Renal pelvis (tissue), 4 donors: ENCODE results near the gene ASTN2. TPM values are rescaled to one million over a fixed set of nuclear protein-coding genes. Genes with fewer than 3 reads are reported as not detected.
A peak's percentile ranks its signal among the peaks of the same experiment; 100 is the strongest.
"Not testable (repeated sequence)": the region's sequence is repeated elsewhere in the genome, so short reads cannot be mapped to it uniquely, and the experiment has no call there.

Source experiments
- DNase-seq: peaks from one replicate; pipeline ENCODE4 v3.0.0-alpha.2; 2013
- polyA plus RNA-seq, 3 donors: library from polyadenylated mRNA; unstranded; fragments of 120-200 nt; gene quantifications; one replicate each; pipeline ENCODE4 v1.2.1, GENCODE V29; 2013; ENCODE audit not compliant: insufficient read length in 3 of 3

The ASTN2 gene
- polyA plus RNA-seq, 3 donors: 14.8 to 16.2 (median 15.9) TPM

DNA sequence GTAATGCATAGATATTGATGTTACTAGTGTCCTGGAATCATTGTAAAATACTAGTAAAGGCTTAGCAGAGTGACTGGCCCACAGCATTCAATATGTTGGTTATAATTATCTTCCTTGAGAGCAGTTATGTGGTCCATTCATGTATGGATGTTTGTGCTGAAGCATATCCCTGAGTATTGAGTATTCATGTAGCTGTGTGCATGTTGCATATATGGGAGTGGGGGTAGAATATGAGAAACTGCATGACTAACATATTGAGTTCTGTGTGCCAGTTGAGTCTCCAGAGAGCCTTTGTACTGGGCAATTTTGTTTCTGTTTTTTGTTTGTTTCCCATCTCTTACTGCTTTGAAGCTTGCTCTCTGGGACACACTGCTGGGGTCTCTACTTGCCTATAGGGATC is 950.4 kb downstream of the ASTN2 start:
- no peak for DNase-seq

DNA sequence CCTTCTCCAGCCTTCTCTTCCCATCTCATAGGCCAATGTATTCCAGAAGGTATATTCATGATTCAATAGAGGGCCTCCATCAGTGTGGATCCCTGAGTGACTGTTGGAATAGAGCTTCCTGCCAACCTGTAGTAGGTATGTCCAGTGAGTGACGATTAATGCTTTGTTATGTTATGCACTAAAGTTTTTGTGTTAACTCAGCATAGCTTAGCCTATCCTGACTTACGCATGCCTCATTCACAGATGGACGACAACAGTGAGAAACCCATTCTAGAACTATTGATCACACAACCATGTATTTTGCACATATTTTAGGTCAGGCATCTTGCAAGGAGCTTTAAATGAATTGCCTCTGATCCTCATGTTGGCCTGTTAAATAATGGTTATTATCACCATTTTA is 953.2 kb downstream of the ASTN2 start:
- no peak for DNase-seq

DNA sequence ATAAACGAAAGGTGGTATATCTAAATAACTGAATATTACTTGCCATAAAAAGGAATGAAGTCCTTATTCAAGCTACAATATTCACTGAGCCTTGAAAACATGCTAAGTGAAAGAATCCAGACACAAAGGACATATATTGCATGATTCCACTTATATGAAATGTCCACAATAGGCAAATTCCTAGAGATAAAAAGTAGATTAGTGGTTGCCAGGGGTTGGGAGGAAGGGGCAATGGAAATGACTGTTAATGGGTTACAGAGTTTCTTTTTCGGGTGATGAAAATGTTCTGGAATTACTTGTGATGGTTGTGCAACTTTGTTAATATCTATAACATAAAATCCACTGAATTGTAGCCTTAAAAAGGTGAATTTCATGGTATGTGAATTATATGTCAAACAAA is 954.8 kb downstream of the ASTN2 start:
- DNase-seq: no peak

DNA sequence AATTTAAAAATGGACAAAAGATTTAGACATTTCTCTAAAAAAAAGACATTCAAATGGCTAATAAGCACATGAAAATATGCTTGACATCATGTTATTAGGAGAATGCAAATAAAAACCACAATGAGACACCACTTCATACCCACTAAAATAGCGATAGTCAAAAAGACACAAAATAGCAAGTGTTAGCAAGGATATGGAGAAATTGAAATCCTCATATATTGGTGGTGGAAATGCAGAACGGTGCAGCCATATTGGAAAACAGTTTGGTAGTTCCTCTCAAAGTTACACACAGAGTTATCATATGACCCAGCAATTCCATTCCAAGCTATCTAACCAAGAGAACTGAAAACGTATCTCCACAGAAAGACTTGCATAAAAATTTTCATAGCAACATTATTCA is 955.3 kb downstream of the ASTN2 start:
- no peak for DNase-seq

DNA sequence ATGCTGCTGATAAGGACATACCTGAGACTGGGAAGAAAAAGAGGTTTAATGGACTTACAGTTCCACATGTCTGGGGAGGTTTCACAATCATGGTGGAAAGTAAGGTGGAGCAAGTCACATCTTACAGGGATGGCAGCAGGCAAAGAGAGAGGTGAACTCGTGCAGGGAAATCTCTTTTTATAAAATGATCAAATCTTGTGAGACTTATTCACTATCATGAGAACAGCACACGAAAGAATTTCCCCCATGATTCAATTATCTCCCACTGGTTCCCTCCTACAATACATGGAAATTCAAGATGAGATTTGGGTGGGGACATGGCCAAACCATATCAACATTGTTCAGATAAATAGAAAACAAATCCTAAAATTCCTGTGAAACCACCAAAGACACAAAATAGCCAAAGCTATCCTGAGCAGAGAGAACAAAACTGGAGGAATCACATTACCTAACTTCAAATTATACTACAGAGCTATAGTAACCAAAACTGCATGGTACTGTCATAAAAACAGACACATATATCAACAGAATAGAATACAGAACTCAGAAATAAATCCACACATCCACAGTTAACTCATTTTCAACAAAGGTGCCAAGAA is 958.3 kb downstream of the ASTN2 start:
- DNase-seq: no peak

DNA sequence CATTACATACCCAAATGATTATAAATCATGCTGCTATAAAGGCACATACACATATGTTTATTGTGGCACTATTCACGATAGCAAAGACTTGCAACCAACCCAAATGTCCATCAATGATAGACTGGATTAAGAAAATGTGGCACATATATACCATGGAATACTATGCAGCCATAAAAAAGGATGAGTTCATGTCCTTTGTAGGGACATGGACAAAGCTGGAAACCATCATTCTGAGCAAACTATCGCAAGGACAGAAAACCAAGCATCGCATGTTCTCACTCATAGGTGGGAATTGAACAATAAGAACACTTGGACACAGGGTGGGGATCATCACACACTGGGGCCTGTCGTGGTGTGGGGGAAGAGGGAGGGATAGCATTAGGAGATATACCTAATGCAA is 960.3 kb downstream of the ASTN2 start:
- not testable (repeated sequence) for DNase-seq

DNA sequence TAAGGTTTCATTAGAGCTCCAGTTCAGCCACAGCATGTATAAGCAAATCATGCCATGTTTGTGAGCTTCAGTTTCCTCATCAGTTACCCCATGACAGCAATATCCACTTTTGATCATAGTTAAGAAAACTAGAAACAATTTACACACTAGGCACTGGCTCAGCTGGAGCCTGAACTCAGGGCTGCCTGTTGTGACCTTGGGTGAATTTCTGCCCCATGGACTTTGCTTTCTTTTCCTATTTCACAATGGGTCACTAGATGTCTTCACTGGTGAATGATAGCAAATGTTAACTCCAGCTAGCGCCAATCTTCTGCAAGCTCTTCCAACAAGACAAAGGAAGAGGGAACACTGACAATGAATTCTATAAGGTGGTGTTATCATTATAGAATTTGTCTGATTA is 961.1 kb downstream of the ASTN2 start:
- no peak for DNase-seq

DNA sequence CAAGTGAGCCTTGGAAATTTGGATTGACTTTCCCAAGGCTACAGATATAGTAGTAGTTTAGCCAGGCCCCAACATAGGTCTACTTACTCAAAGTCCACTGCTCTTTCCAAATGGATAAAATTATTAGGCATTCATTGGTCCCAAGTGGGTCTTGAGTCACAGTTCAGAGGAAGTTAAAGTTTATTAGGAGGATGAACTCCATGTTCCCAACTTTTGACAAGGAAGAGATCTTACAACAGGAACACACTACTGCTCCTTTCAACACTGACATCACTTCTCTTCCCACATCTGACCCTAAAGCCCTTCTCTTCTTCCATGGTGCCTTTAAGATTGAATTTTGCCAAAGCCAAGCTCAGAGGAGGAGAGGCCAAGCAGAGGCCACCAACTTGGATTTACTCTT is 962.2 kb downstream of the ASTN2 start:
- DNase-seq: no peak

DNA sequence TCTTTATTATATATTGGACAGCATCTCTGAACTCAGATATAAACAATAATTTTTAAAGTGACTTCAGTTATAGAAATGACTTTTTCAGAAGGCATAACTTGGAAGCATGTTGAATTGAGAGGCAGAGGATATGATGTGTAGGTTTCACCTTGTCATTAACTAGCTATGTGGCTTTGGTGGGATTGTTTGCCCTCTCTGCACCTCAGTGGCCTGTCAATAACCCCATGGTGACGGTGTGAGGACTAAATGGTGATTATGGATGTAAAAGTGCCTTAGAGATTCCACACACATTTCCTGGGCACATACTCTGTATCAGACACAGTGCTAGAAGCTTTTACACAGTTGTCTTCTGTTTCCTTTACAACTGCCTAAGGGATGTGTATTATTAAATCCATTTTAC is 962.6 kb downstream of the ASTN2 start:
- no peak for DNase-seq

DNA sequence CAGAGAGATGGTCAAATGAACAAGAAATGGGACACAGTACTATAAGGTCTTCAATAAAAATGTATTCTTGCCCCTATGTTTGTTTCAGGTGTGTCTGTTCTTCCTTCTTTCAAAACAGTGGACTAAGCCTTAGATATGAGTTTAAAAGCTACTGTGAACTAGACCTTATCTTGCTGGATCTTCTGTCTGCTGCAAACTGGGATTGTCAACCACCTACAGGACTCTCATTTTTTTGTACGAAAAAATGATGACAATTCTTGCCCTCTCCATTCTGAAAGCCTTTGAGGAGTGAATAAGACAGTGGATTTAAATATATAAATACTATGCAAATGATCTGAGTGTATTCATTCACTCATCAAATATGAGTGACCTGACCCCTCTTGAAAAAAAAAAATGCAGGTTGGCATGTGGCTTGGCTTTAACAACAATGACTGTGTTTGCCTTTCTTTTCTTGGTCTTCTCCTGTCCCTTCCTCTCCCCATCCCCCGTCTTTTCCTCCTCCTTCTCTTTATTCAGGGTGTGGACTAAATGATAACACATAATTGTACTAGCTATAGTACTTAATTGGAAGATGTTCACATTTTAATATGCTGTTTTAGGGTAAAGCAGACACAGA is 963.2 kb downstream of the ASTN2 start:
- no peak for DNase-seq

DNA sequence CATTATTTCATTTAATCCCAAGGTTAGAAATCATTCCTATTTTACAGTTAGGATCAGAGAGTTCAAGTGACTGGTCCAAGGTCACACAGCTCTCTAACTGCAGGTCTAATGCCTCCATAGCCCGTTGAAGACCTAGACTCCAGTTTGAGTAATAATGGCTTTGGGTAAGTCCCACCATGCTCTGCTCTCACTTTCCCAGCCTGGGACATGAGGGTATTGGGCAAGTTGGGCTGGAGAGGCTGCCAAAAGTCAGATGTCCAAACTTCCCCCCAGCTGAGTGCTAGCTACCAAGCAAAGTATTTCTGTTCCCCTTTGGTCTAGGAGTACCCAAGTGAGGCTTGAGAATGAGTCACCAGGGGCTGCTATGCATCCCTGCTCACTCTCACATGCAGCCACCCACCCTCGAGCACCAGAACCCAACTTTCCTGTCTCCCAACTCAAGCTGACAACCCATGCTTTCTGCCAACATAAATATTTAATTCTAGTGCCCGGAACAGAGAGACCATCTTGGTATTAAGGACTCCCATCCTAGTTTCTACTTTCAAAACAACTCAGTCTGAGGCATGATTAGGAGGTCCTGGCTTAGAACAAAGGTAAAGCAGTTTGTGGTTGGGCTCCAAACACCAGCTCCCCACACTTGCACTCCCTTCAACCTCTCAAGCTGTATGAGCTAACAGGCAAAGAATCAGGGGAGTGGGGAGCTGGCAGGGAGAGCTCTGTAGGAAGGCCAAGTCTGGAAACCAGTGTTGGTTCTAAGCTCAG is 964.3 kb downstream of the ASTN2 start:
- DNase-seq: no peak

DNA sequence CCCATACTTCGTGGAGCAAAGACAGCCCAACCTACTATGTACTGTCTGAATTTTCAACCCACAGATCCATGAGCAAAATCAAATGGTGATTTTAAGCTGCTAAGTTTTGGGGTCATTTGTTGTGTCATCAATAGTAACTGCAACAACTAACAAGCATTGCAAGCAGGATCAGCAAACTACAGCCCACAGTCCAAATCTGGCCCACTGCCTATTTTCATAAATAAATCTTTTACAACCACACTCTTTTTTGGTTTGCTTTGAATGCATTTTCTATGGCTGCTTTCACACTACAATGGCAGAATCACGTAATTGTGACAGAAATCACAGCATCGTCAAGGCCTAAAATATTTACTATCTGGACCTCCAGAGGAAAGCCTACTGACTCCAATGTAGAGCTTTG is 964.9 kb downstream of the ASTN2 start:
- DNase-seq: no peak

DNA sequence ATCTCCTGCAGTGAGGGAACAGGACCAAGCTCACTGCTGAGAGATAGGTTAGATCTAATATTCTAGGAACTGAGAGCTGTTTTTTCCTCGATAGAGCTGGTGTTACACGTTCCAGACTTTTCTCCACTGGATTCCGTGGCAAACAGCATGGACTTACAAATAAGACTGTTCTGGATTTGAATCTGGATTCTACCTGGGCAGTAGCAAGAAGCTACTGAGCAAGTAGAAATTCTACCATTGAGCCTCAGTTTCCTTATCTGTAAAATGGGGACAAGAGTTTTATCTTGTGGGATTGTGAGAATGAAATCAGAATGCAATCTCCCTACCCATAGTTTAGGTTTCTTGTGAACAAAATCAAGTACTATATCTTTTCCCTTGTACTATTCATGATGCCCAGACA is 966.4 kb downstream of the ASTN2 start:
- DNase-seq: no peak

DNA sequence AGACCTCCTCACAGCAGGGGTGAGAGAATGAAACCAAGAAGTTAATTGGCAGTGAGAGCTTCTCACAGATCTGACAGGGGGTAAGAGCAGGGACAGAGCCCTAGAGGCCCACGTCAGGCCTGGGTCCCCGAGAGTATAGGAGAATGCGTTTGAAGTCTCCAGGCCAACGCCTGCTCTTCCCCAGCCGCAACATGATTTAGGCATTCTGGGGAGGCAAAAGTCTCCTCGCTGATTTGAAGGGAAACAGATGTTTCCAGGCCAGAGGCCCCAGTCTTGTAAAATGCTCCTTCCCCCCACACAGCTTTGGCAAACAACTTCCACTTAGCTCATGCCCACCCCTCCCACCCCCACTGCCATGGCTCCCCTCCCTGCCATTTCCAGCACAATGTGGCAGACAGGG is 966.9 kb downstream of the ASTN2 start:
- peak; percentile 80 for DNase-seq

DNA sequence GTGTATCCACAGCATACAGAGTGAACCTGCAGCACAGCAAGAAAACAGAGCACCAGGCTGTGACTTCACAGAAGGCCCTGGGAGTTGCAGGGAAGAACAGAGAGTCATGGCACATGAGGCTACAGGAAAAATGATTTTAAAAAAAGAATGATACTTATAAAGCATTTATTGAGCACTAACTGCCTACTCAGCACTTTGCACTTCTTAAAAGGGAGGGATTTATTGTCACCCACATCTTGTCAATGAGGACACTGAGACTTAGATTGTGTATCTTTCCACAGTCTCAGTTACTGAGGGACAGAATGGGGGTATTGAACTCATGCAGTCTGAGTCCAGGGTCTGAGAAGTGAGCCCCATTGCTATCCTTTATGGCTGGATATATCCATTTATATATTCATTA is 972.3 kb downstream of the ASTN2 start:
- DNase-seq: no peak

DNA sequence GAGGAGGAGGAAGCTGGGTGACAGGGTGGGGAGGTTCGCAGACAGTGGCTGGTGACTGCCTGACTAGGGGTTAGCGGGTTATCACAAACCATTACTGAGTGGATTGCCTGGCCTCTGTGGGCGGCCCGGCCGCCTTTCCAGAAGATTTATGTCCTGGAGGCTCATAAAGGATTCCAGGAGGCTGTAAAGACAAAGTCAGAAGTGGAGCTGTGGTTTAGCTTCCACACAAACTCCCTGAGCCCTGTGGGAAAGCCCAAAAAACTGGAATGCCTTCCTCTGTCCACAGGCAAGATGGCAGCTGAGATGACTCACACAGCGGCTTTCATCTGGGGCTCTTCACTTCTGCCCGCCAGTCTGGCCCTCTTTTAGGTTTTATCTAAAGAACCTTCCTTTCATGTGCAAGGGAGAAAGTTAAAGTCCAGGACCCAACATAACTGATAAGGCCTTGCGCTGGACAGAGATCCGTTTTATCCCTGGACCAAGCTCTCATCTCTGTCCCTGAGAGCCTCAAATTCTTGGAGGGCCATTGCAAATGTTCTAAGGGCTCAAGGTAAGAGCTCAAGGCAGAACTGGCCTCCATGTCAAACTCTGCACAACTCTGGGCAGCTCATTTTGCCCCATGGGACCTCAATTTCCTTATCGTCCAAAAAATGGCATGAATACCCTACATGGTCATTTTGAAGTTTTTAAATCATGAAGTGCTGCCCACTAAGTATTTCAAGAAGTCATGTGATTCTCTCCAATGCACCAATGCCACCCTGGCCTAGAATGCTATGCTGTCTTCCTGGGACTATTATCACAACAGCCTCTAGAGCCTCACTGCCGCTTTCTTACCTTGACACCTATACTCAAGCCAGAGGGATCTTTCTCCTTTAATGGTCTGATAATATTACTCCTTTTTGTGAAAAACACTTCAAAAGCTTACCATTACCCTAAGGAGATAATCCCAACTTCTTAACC is 977.2 kb downstream of the ASTN2 start:
- DNase-seq: no peak

DNA sequence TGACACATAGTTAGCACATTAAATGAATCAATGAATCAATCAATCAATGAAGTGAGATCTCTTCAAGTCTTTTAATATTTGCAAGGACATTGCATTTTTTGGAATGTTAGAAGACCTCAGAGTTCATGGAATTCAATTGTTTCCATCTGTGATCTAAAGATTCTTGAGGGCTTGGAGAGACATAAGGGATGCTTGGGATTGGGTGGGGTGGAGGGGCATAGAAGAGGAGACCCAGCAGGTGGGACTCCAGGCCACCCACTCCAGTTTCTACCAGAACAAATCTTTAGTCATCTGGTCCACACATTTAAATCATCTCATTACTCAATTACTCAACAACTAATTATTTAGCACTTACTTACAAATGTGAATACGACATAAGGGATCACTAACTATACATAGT is 978.7 kb downstream of the ASTN2 start:
- DNase-seq: no peak

DNA sequence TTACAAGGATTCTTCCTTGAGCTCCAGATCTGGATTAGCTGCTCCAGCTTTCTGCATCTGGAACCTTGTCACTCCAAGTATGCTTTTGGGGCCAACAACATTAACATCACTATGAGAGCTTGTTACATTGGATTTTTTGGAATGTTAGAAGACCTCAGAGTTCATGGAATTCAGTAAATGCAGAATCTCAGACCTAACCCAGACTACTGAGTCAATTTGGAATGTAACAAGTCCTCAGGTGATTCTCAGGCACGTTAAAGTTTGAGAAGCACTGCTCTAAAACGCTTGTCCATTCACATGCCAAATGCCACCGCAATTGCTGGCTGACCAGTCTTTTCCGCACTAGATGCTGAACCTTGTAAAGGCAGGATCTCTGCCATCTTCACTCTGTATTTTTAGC is 979.2 kb downstream of the ASTN2 start:
- no peak for DNase-seq

DNA sequence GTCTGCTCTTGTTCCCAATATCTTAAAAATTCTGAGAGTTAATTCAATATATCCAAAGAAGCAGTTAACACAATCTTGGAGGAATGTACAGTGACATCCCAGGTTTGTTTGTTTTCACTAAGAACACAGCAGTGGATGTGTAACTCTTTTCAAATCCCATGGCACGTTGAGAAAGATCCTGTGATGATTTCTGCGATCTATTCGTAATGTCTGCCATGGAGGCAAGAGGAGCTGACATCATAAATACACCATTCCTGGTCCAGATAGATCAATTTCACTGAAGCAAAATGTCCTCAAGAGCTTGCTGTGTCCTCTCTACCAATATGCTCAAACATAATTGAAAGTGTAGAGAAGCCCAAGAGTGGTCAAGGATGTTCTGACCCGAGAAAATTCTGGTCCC is 980.5 kb downstream of the ASTN2 start:
- DNase-seq: no peak

DNA sequence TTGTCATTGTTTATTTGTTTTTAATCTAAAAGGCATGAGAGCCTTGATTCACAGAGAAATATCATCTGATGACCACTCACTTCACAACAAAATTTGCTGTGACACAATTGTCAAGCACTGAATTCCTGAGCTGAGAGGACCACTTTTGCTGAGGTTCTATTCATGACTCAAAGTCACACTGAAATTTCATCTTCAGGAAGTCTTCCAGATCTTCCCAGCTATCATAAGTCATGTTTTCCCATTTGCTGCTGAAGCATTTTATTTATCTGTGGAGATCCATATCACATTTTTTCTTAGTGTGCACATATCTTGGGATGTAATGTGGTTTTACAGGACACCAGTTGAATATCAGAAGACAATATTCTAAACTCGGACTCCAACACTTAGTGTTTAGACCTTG is 982.8 kb downstream of the ASTN2 start:
- no peak for DNase-seq

DNA sequence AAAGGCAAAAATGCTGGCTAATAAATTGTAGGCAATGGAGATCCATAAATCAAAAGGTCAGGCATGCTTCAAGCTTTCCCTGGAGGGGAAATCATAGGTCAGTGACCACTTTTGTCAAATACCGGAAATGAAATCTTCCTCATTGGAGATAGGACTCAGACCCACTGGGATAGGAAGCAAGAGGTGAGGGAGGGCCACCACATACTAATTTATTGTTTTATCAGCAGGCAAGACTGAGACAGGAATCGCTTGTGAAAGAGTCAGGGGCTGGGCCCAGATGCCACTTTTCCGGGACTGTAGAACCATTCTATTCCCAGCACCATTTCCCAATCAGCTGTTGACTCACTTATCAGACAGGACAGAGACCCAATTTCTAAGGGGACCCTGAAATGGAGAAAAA is 984.0 kb downstream of the ASTN2 start:
- no peak for DNase-seq

DNA sequence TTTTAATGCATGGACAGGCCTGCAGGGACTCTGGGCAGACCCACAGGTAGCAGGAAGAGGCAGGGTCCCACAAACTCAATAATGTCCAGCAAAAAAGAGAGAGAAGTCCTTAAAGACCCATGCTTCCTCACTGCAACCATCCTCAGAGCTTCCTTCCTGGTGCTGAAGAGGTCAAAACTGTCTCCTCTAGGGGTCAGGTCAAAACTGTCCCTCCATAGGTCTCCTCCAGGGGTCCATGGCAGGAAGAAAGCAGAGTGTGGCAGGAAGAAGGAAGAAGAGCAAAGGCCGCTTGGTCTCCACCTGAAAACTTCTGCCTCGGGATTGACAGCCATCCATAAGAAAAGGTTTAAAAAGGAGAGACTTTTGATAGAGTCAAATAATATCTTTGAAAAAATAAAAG is 989.6 kb downstream of the ASTN2 start:
- no peak for DNase-seq
